ENCODE results near the gene TNFAIP1.
"Not testable (repeated sequence)": the region's sequence is repeated elsewhere in the genome, so short reads cannot be mapped to it uniquely, and the experiment has no call there.

The TNFAIP1 gene, protein sequence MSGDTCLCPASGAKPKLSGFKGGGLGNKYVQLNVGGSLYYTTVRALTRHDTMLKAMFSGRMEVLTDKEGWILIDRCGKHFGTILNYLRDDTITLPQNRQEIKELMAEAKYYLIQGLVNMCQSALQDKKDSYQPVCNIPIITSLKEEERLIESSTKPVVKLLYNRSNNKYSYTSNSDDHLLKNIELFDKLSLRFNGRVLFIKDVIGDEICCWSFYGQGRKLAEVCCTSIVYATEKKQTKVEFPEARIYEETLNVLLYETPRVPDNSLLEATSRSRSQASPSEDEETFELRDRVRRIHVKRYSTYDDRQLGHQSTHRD

GRCh38 chr17:28335201-28335958, at the start of gene TNFAIP1, which contains the start of gene IFT20:
TNFAIP1 (plus strand) TSS chr17:28335761; CDS start chr17:28339522, 3,761 bp downstream.
IFT20 (minus strand) TSS chr17:28335472; CDS start chr17:28331985, 3,487 bp downstream.
- peak; percentile 90 to 92 for DNase-seq (ENCODE audit: low read depth in 2 of 2)

- no peak for DNase-seq (ENCODE audit: low read depth in 2 of 2)
These were observed 49.6 kb upstream of the TNFAIP1 start for GRCh38 chr17:28285965-28286364.

DNA sequence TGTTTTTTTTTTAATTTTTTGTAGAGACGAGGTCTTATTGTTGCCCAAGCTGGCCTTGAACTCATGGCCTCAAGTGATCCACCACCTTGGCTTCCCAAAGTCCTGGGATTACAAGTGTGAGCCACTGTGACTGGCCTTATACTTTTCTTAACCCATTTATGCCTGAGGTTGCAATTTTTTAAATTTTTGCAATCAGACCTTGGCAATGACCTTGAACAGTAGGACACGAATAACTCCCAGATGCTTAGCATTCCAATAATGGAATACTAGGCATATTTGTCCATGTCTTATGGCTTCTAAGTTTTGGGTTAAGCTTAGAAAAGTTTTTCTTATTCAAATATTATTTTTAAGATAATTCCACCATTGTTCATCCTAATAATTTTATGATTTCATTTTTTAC, 44.9 kb upstream of the TNFAIP1 start:
- no peak for DNase-seq (ENCODE audit: low read depth in 2 of 2)

GRCh38 chr17:28291780-28292330, 43.7 kb upstream of the TNFAIP1 start:
- no peak for DNase-seq (ENCODE audit: low read depth in 2 of 2)

- DNase-seq (ENCODE audit: low read depth in 2 of 2), result not testable (repeated sequence)
These were observed 42.7 kb upstream of the TNFAIP1 start for GRCh38 chr17:28292878-28293277.

DNA sequence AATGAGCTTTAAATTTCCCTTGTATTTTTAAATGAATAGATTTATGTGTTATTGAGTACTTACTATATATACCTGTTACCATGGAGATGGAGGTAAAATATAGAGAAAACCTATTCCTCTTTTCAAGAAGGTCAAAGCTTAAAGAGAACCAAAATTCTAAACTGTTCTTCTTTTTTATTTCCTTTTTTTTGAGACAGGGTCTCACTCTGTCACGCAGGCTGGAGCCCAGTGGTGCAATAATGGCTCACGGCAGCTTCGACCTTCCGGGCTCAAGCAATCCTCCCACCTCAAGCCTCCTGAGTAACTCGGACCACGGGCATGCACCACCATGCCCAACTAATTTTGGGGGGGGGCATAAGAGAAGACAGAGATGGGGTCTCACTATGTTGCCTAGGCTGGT, 41.6 kb upstream of the TNFAIP1 start:
- no peak for DNase-seq (ENCODE audit: low read depth in 2 of 2)

GRCh38 chr17:28295677-28296578, 39.6 kb upstream of the TNFAIP1 start:
- no peak for DNase-seq (ENCODE audit: low read depth in 2 of 2)

DNA sequence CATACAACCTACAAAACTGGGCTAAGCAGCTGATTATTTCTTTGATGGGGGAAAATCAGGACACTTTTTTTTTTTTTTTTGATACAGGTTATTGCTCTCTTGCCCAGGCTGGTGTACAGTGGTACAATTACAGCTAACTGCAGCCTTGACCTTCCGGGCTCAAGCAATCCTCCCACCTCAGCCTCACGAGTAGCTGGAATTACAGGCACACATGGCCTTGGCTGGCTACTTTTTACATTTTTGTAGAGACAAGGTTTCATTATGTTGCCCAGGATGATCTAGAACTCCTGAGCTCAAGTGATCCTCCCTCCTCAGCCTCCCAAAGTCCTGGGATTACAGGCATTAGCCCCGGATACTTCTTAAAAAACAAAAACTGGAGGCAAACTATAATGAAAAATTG, 37.1 kb upstream of the TNFAIP1 start:
- no peak for DNase-seq (ENCODE audit: low read depth in 2 of 2)

GRCh38 chr17:28306954-28307401, 28.6 kb upstream of the TNFAIP1 start:
- DNase-seq (ENCODE audit: low read depth in 2 of 2), result no peak

DNA sequence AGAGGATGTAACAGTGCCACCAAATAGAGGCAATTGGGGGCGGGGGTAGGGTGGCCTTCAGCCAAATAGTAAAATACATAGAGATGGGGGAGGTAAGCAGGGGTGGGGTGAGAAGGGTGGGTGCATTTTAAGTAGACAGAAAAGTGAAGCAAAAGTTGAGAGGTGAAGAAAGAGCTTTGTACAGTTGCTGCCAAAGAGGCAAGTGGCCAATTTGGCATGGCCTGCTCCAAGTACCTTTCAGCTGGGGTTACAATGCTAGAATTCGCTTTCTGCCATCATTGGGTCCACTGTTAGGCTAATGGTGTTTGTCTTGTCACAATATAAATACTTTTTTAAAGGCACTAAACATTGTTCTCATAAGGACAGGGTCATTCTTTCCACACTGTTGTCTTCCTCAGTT, 21.7 kb upstream of the TNFAIP1 start:
- DNase-seq (ENCODE audit: low read depth in 2 of 2), result no peak

DNA sequence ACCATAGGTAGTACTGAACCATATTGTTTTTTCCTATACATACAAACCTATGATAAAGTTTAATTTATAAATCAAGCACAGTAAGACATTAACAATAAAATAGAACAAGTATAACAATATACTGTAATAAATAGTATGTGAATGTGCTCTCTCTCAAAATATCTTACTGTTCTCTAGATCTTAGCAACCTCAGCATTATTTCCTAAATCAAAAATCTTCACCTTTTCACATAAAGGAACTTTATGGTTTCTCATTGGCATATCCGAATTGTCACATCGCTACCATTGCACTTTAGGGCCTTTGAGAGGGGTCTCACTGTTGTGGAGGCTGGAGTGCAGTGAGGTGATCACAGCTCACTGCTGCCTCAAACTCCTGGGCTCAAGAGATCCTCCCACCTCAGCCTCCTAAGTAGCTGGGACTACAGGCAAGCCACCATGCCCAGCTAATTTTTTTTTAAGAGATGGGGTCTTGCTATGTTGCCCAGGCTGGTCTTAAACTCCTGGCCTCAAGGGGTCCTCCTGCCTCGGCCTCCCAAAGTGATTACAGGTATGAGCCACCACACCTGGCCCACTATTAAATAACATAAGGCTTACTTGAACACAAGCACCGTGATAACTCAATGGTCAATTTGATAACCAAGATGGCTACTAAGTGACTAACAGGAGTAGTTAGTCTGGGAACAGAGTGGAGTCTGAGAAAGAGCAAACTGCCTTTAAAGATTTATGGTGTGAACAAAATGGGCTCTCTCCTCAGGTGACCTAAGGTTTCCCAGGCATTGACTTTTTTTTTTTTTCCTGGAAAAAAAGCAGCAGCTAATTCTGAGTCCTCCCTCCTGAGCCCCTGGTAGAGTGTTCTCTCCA, 19.5 kb upstream of the TNFAIP1 start:
- DNase-seq (ENCODE audit: low read depth in 2 of 2), result no peak

DNA sequence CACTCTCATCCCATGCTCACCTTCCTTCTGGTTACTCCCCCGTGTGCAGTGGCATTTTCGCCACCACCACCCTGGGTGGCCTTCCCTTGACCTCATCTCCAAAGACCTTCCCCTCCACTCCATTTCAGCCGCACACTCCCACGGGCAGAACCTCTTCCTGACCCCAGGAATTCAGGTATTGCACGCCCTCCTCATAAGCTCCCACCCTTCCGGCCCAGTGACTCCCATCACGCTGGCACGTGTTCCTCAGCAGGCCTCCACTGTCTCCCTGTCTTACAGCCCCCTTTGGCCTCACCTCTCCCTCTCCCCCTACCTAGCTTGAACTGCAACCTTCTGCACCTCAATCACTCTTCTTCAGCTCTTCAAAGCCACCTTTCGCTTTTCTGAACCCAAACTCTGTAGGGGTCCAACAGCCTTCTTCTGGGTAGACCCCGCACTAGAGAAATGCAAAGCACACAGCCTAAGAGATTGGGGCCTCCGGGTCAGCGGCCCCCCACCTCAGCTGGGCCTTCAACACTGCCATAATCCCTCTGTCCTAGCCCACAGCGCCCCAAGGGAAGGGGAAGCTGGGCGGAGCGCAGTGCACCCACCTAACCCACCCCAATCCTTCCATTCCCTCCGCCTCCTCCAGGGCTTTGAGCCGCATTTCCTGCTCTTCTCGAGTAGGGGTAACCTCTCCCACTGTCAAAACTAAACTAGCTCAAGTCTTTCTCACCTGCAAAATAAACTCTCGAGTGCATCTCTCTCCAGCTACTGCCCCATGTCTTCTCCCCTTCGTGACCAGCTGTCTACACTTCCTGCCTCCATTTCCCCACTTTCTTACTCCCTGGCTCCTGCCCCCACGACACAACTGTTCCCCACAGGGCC, 18.2 kb upstream of the TNFAIP1 start:
- no peak for DNase-seq (ENCODE audit: low read depth in 2 of 2)

- DNase-seq (ENCODE audit: low read depth in 2 of 2), result no peak
These were observed 17.4 kb upstream of the TNFAIP1 start for GRCh38 chr17:28317966-28318758.

GRCh38 chr17:28318759-28319597, 16.6 kb upstream of the TNFAIP1 start, which contains the start of gene TMEM97:
TMEM97 (plus strand) TSS chr17:28319200; CDS start chr17:28319240, 40 bp downstream.
- DNase-seq (ENCODE audit: low read depth in 2 of 2), result peak; percentile 90 to 95

- no peak for DNase-seq (ENCODE audit: low read depth in 2 of 2)
These were observed 16.0 kb upstream of the TNFAIP1 start for GRCh38 chr17:28319598-28319935.

- DNase-seq (ENCODE audit: low read depth in 2 of 2), result no peak
These were observed 15.1 kb upstream of the TNFAIP1 start for GRCh38 chr17:28320215-28321061.

DNA sequence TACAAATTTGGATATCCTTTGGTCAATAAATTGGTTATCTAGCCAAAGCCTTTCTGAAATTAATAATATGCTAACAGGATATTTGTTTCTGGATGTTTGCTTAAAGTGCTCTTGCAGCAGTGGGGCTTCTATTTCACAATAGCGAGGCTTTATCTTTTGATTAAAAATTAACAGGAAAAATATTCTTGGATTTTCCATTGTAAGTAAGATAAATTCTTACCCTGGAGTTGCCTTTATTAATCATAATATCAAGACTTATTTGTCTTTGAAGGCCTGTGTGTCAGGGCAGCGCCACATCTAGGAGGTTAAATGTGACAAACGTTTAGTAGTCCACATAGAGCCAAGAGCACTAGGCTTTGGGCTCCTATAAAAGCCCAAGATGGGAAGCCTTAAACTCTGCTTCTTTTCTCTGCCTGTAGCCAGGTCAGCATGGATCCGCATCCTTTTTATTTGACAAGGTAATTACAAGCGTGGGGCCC, 11.3 kb upstream of the TNFAIP1 start:
- no peak for DNase-seq (ENCODE audit: low read depth in 2 of 2)

Data from activated CD4-positive, alpha-beta T cell treated with anti-CD3 and anti-CD28 coated beads for 24 hours (primary cell).